HG03571 (cell line): ENCODE results near the gene OSTM1.
"Not testable (repeated sequence)": the region's sequence is repeated elsewhere in the genome, so short reads cannot be mapped to it uniquely, and the experiment has no call there.

Experiments
- ATAC-seq: cut with Tn5 transposase; IDR thresholded peaks from one replicate; pipeline ENCODE4 v1.9.1; 2021; ENCODE audit not compliant: unreplicated experiment

Gene OSTM1

GRCh38 chr6:108024427-108025073 lies 50.0 kb downstream of the OSTM1 start:
- ATAC-seq = no peak

- ATAC-seq = no peak
Measured at GRCh38 chr6:108020472-108021116, 53.9 kb downstream of the OSTM1 start.

GRCh38 chr6:108016283-108016682 lies 58.3 kb downstream of the OSTM1 start:
- ATAC-seq = not testable (repeated sequence)

- ATAC-seq = no peak
Measured at GRCh38 chr6:108013787-108014439, 60.6 kb downstream of the OSTM1 start.

GRCh38 chr6:108009894-108010293 lies 64.6 kb downstream of the OSTM1 start:
- ATAC-seq = no peak

GRCh38 chr6:108009258-108009657 lies 65.3 kb downstream of the OSTM1 start:
- not testable (repeated sequence) for ATAC-seq

GRCh38 chr6:108008363-108008762 lies 66.2 kb downstream of the OSTM1 start:
- no peak for ATAC-seq

GRCh38 chr6:108005961-108006360 lies 68.6 kb downstream of the OSTM1 start:
- no peak for ATAC-seq

GRCh38 chr6:108004861-108005260 lies 69.7 kb downstream of the OSTM1 start:
- ATAC-seq = no peak

GRCh38 chr6:108002365-108003221 lies 71.9 kb downstream of the OSTM1 start:
- no peak for ATAC-seq

GRCh38 chr6:108001696-108002231 lies 72.8 kb downstream of the OSTM1 start:
- ATAC-seq = no peak

- not testable (repeated sequence) for ATAC-seq
Measured at GRCh38 chr6:108000259-108000658, 74.3 kb downstream of the OSTM1 start.

GRCh38 chr6:107999341-107999740 lies 75.2 kb downstream of the OSTM1 start:
- ATAC-seq = no peak

GRCh38 chr6:107991772-107992550 lies 82.6 kb downstream of the OSTM1 start:
- no peak for ATAC-seq
